Loucy (cell line): ENCODE measurements around the gene SEC14L3.

Experiments
- CTCF ChIP-seq: fragments of 200-600 bp; sonication (generic); conservative IDR thresholded peaks from 2 replicates; pipeline ENCODE4 v1.5.1; 2014; ENCODE audit warnings: mild to moderate bottlenecking, antibody characterized with exemption, low read length
- EZH2phosphoT487 ChIP-seq: fragments of 200-600 bp; IDR thresholded peaks from 2 replicates; pipeline ENCODE4 v1.6.1; 2018; ENCODE audit warnings: antibody characterized with exemption, mild to moderate bottlenecking, moderate library complexity, borderline replicate concordance

GRCh38 chr22:30414525-30415047, 57.2 kb downstream of the SEC14L3 start:
- no peak for TF ChIP-seq CTCF
- TF ChIP-seq EZH2phosphoT487: no peak
